ENCODE data around the gene PTGFRN. TPM values are rescaled to one million over a fixed set of nuclear protein-coding genes. Genes with fewer than 3 reads are reported as not detected.

Gene PTGFRN
- total and polyA plus RNA-seq, 9 of the 15 experiments (the other 6 are each of a cell fraction or from before 2014, with no cell fraction given), result 17.3 to 33.1 (median 25.7) TPM

GRCh38 chr1:116988248-116988647, 78.5 kb downstream of the PTGFRN start (continued):
- TF ChIP-seq, protein P1, sequence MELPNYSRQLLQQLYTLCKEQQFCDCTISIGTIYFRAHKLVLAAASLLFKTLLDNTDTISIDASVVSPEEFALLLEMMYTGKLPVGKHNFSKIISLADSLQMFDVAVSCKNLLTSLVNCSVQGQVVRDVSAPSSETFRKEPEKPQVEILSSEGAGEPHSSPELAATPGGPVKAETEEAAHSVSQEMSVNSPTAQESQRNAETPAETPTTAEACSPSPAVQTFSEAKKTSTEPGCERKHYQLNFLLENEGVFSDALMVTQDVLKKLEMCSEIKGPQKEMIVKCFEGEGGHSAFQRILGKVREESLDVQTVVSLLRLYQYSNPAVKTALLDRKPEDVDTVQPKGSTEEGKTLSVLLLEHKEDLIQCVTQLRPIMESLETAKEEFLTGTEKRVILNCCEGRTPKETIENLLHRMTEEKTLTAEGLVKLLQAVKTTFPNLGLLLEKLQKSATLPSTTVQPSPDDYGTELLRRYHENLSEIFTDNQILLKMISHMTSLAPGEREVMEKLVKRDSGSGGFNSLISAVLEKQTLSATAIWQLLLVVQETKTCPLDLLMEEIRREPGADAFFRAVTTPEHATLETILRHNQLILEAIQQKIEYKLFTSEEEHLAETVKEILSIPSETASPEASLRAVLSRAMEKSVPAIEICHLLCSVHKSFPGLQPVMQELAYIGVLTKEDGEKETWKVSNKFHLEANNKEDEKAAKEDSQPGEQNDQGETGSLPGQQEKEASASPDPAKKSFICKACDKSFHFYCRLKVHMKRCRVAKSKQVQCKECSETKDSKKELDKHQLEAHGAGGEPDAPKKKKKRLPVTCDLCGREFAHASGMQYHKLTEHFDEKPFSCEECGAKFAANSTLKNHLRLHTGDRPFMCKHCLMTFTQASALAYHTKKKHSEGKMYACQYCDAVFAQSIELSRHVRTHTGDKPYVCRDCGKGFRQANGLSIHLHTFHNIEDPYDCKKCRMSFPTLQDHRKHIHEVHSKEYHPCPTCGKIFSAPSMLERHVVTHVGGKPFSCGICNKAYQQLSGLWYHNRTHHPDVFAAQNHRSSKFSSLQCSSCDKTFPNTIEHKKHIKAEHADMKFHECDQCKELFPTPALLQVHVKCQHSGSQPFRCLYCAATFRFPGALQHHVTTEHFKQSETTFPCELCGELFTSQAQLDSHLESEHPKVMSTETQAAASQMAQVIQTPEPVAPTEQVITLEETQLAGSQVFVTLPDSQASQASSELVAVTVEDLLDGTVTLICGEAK (IDR thresholded peaks at IDR 0.05), result no peak
- TF ChIP-seq, protein P1 (CRISPR knock-in tag; IDR thresholded peaks at IDR 0.05), result no peak
- TF ChIP-seq, protein P2, sequence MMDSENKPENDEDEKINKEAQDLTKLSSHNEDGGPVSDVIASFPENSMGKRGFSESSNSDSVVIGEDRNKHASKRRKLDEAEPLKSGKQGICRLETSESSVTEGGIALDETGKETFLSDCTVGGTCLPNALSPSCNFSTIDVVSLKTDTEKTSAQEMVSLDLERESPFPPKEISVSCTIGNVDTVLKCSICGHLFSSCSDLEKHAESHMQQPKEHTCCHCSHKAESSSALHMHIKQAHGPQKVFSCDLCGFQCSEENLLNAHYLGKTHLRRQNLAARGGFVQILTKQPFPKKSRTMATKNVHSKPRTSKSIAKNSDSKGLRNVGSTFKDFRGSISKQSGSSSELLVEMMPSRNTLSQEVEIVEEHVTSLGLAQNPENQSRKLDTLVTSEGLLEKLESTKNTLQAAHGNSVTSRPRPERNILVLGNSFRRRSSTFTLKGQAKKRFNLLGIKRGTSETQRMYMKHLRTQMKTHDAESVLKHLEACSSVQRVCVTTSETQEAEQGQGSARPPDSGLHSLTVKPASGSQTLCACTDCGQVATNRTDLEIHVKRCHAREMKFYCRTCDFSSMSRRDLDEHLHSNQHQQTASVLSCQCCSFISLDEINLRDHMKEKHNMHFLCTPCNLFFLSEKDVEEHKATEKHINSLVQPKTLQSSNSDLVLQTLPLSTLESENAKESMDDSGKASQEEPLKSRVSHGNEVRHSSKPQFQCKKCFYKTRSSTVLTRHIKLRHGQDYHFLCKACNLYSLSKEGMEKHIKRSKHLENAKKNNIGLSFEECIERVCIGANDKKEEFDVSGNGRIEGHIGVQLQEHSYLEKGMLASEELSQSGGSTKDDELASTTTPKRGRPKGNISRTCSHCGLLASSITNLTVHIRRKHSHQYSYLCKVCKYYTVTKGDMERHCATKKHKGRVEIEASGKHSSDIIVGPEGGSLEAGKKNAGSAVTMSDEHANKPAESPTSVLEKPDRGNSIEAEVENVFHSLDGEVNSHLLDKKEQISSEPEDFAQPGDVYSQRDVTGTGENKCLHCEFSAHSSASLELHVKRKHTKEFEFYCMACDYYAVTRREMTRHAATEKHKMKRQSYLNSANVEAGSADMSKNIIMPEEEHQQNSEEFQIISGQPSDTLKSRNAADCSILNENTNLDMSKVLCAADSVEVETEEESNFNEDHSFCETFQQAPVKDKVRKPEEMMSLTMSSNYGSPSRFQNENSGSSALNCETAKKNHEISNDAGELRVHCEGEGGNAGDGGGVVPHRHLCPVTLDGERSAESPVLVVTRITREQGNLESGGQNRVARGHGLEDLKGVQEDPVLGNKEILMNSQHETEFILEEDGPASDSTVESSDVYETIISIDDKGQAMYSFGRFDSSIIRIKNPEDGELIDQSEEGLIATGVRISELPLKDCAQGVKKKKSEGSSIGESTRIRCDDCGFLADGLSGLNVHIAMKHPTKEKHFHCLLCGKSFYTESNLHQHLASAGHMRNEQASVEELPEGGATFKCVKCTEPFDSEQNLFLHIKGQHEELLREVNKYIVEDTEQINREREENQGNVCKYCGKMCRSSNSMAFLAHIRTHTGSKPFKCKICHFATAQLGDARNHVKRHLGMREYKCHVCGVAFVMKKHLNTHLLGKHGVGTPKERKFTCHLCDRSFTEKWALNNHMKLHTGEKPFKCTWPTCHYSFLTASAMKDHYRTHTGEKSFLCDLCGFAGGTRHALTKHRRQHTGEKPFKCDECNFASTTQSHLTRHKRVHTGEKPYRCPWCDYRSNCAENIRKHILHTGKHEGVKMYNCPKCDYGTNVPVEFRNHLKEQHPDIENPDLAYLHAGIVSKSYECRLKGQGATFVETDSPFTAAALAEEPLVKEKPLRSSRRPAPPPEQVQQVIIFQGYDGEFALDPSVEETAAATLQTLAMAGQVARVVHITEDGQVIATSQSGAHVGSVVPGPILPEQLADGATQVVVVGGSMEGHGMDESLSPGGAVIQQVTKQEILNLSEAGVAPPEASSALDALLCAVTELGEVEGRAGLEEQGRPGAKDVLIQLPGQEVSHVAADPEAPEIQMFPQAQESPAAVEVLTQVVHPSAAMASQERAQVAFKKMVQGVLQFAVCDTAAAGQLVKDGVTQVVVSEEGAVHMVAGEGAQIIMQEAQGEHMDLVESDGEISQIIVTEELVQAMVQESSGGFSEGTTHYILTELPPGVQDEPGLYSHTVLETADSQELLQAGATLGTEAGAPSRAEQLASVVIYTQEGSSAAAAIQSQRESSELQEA (IDR thresholded peaks at IDR 0.05; ENCODE audit: low read depth), result no peak
- no peak for TF ChIP-seq SIN3B (IDR thresholded peaks at IDR 0.05; ENCODE audit: low read depth)
- TF ChIP-seq ZBTB9 (CRISPR knock-in tag; IDR thresholded peaks at IDR 0.05), result no peak
- TF ChIP-seq NRF1 (conservative IDR thresholded peaks at IDR 0.05 in 1 of 2, IDR thresholded peaks at IDR 0.05 in 1 of 2), result no peak
- TF ChIP-seq RBM25 (IDR thresholded peaks at IDR 0.05; ENCODE audit: low read depth, low read length, severe bottlenecking), result no peak
- TF ChIP-seq ZNF695 (CRISPR knock-in tag; IDR thresholded peaks at IDR 0.05), result no peak
- no peak for TF ChIP-seq IFI16 (CRISPR knock-in tag; IDR thresholded peaks at IDR 0.05)
- no peak for TF ChIP-seq NFE2 (IDR thresholded peaks at IDR 0.05; ENCODE audit: low read depth)
